HG02870 (cell line): ENCODE measurements around the gene DEAF1.
"Not testable (repeated sequence)": the region's sequence is repeated elsewhere in the genome, so short reads cannot be mapped to it uniquely, and the experiment has no call there.

Experiments used
- ATAC-seq: cut with Tn5 transposase; IDR thresholded peaks from one replicate; pipeline ENCODE4 v1.9.1; 2021; ENCODE audit warnings: mild to moderate bottlenecking, moderate library complexity; ENCODE audit not compliant: unreplicated experiment

Gene DEAF1, protein sequence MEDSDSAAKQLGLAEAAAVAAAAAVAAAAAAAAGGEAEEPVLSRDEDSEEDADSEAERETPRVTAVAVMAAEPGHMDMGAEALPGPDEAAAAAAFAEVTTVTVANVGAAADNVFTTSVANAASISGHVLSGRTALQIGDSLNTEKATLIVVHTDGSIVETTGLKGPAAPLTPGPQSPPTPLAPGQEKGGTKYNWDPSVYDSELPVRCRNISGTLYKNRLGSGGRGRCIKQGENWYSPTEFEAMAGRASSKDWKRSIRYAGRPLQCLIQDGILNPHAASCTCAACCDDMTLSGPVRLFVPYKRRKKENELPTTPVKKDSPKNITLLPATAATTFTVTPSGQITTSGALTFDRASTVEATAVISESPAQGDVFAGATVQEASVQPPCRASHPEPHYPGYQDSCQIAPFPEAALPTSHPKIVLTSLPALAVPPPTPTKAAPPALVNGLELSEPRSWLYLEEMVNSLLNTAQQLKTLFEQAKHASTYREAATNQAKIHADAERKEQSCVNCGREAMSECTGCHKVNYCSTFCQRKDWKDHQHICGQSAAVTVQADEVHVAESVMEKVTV

DNA sequence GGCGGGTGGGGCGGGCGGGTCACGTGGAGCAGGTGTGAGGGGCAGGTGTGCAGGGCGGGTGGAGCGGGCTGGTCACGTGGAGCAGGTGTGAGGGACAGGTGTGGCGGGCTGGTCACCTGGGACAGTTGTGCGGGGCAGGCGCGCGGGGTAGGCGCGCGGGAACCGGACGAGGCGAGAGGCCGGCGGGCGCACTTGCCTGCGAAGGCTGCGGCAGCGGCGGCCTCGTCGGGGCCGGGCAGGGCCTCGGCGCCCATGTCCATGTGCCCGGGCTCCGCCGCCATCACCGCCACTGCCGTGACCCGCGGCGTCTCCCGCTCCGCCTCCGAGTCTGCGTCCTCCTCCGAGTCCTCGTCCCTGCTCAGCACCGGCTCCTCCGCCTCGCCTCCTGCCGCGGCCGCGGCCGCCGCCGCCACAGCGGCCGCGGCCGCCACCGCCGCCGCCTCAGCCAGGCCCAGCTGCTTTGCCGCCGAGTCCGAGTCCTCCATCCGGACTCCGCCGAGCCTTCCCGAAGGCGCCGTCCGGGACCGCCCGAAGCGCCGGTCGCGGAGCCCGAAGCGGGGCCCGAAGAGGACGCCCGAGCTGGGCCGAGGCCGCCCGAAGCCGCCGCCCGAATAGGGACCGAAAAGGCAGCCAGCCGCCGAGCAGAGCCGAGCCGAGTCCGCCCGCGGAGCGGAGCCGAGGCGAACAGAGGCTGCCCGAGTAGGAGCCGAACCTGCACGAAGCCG is at the start of gene DEAF1:
TSS of gene DEAF1 (minus strand) at position 660 of the 725 bp plus-strand sequence. CDS start at position 485, 175 bp downstream.
- ATAC-seq: peak; percentile 77

DNA sequence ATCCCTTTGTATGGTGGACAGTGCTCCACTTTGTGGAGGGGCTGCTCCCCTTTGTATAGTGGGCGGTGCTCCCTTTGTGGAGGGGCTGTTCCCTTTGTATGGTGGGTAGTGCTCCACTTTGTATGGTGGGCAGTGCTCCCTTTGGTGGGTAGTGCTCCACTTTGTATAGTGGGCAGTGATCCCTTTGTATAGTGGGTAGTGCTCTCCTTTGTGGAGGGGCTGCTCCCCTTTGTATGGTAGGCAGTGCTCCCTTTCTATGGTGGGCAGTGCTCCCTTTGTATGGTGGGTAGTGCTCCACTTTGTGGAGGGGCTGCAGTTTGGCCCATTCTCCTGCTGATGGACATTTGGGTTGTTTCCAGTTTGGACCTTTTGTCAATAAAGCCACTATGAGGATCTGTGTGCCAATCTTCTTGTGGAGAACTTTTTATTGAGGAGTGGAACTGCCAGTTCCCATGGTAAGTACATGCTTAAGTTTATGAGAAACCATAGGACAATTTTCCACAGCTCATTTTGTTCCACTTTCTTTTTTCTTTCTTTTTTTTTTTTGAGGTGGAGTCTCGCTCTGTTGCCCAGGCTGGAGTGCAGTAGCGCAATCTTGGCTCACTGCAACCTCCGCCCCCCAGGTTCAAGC is 47.7 kb upstream of the DEAF1 start:
- no peak for ATAC-seq

DNA sequence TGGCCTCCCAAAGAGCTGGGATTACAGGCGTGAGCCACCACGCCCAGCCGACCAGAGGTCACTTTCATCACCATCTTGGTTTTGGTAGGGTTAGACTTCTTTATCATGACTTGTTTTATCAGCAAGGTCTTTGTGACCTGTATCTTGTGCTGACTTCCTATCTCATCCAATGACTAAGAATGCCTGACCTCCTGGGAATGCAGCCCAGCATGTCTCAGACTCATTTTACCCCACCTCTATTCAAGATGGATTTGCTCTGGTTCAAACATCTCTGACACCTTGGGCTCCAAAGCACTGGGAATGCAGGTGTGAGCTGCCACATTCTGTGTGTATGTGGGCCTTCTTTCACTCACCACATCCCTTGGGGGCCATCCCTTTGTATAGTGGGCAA is 47.1 kb upstream of the DEAF1 start:
- no peak for ATAC-seq

DNA sequence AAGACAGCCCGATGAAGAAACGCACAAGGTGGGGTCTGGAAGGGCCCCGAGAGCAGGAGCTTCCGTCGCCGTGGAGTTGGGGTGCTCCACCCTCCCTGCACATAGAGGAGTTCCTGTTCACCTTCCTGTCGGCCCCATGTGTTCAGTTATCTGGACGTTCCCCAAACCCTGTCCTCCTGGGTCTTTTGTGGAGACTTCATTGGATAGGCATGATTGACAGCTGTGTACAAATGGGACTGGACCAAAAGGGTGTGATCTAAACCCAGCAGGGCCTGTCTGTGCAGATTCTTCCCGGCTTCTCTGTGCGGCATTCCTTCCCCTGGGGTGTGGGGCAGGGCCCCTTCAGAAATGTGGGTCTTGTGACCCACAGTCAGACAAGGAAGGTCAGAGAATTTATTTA is 42.9 kb upstream of the DEAF1 start:
- not testable (repeated sequence) for ATAC-seq

DNA sequence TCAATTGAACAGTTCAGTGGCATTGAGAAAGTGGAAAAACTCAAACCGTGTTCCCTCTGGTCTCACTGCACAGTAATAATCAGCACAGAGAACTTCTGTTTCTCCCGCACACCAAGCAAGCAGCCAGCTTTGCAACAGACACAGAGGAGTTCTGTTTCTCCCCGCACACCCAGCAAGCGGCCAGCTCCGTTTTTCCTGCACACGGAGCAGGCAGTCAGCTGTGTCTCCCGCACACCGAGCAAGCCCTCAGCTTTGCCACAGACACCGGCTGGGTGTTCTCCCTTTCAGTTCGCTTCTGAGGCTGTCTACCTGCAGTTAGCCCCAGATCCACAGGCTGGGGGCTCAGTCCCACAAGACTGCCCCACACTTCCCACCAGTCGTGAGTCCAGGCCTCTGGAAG is 42.3 kb upstream of the DEAF1 start:
- no peak for ATAC-seq

DNA sequence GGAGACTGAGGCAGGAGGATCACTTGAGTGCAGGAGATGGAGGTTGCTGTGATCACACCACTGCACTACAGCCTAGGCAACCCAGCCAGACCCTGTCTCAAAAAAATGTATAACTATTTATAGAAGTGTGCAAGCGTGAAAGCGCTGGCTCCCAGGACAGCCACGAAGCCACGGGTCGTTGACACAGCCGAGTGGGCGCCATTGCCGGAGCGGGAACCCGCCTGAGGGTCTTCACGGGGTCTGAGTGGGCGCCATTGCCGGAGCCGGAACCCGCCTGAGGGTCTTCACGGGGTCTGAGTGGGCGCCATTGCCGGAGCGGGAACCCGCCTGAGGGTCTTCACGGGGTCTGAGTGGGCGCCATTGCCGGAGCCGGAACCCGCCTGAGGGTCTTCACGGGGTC is 39.5 kb upstream of the DEAF1 start:
- not testable (repeated sequence) for ATAC-seq

DNA sequence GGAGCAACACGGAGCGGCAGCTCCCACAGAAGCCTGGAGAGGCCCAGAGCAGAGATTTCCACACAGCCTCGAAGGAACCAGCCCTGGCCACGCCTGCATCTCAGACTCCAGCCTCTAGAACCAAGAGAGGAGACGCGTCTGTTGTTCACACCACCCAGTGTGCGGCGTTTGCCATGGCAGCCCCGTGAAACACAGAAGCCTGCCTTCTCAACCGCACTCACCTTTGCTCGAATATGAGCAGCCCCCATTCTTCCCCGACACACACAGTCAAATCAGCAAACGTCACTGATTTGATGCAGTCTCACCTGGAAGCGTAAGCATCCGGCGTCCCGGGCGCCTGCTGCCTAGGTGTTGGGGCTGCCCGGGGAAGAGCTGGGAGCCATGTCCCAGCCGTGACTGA is 38.0 kb upstream of the DEAF1 start:
- ATAC-seq: no peak

DNA sequence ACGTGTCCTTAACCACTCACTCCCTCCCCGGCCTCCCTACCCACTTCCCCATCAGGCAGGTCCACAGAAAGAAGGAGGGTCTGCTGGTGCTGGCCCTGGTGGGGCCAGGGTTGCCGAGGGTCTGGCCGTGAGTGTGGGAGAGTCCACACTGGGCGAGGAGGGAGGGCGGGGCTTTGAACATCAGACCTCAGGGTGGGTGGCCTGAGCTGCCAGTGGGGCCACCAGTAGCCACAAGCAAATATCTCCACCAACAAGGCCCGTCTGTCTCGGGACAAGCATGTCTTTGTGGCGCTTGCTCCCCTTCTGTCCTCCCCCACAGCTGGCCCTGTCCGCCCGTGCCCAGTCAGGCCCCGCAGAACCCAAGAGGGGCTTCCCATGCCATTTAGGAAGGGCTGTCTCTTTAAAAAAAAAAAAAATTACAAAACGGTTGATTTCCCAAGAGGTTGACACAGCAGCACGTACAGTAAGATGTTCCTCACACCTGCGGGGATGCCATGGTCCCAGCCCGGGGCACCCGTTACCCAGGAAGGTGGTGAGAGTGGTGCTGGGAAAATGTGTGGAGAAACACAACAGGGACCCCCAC is 34.6 kb upstream of the DEAF1 start:
- no peak for ATAC-seq

DNA sequence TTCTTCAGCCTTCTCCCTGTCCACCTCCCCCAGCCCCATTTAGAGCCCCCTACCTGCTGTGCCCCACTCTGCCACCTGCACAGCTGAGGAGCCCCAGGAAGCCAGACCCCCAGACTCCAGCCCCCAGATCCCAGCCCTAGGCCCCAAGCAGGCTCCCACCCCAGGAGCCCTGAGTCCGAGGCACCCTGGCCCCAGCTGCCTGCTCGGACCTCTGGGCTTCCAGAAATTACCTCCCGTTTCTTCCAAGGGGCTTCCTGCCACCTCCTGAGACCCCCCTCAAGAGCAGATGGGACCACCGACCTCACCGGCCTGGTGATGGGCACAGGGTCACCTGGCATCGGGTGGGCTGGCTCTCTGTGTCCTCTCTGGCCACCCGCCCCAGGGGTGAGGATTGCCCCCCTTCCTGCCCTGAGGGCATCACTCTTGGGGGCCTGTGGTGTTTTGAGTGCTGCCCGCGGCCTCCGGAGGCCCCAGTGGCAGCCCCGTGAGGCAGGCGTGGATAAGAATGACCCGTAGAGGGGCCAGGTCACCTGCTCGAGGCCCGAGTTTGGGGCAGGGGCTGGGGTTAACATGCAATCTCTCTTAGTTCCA is 34.0 kb upstream of the DEAF1 start:
- no peak for ATAC-seq

DNA sequence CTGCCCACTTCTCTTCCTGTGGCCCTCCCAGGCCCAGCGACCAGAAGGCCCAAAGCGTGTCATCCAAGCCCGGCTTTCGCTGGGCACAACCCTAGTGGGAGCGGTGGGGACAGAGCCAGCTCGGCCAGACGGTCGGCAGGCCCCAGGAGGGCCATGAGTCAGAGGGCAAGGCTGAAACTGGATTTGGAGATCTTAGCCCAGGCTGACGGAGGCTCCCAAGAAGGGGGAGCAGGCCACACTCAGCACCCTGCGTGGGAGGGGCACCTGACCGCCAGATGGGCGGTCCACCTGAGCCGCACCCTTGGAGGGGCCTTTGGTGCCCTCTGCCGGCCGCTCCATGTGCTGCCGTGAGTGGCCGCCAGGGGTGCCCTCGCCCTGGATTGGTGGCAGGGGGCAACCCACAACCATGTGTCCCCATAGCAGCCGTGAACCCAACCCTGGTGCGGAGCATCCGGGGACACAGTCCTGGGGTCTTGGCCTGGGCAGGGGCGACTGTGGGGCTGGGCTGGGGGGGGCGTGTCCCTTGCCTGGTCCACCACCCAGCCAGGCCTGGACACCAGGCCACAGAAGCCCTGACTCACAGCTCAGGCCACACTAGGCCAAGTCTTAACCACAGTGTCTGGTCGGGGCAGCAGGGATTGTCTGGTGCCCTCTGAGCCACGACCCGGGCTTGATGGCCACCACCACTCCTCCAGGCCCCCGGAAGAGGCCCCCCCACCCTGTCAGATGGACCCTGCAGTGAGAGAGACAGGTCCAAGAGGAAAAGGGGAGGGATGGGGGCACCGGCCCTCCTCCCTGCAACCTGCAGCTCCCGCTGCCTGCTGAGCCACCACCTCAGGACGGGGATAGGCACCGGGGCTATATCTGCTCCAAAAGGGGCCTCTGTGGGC is 33.1 kb upstream of the DEAF1 start:
- ATAC-seq: peak; percentile 58

DNA sequence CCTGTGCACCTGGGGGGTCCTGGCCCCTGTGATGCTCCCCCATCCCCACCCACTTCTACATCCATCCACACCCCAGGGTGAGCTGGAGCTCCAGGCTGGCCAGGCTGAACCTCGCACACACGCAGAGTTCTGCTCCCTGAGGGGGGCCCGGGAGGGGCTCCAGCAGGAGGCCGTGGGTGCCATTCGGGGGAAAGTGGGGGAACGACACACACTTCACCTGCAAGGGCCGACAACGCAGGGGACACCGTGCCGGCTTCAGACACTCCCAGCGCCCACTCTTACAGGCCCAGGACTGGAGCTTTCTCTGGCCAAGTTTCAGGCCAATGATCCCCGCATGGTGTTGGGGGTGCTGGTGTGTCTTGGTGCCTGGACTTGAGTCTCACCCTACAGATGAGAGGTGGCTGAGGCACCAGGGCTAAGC is 32.3 kb upstream of the DEAF1 start:
- no peak for ATAC-seq

DNA sequence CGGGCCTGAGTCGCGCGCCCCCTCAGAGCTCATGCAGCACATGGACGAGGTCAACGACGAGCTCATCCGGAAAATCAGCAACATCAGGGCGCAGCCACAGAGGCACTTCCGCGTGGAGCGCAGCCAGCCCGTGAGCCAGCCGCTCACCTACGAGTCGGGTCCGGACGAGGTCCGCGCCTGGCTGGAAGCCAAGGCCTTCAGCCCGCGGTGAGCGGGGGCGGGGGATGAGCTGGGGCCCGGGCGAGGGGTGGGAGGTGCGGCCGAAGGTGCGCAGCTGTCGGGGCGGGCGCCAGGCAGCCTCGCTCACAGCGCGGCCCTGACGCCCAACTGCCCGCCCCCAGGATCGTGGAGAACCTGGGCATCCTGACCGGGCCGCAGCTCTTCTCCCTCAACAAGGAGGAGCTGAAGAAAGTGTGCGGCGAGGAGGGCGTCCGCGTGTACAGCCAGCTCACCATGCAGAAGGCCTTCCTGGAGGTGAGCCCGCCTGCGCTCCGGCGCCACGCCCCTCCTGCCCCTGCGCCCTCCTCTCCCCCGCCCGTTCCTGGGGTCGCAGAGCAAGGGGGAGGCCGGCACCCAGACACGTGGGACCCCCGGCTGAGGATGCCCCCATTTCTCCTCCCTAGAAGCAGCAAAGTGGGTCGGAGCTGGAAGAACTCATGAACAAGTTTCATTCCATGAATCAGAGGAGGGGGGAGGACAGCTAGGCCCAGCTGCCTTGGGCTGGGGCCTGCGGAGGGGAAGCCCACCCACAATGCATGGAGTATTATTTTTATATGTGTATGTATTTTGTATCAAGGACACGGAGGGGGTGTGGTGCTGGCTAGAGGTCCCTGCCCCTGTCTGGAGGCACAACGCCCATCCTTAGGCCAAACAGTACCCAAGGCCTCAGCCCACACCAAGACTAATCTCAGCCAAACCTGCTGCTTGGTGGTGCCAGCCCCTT is 31.5 kb upstream of the DEAF1 start:
- no peak for ATAC-seq

DNA sequence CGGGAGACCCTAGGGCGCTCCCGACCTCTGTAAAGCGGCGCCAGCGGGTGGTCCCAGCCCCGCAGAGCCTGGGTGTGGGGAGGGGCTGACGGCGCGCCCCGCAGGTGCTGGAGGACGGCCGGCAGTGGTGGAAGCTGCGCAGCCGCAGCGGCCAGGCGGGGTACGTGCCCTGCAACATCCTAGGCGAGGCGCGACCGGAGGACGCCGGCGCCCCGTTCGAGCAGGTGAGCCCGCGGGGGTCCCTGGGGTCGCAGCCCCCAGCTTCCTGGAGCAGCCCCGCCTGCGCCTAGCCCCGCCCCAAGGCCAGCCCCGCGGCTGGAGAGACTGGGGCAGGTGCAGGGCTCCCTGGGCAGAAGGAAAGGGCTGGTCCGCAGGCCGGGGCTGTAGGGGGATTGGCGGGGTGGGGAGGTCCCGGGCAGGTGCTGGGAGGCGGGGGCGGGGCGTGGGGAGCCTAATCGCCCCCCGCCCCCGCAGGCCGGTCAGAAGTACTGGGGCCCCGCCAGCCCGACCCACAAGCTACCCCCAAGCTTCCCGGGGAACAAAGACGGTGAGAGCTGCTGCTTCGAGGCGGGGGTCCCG is 30.7 kb upstream of the DEAF1 start:
- no peak for ATAC-seq

DNA sequence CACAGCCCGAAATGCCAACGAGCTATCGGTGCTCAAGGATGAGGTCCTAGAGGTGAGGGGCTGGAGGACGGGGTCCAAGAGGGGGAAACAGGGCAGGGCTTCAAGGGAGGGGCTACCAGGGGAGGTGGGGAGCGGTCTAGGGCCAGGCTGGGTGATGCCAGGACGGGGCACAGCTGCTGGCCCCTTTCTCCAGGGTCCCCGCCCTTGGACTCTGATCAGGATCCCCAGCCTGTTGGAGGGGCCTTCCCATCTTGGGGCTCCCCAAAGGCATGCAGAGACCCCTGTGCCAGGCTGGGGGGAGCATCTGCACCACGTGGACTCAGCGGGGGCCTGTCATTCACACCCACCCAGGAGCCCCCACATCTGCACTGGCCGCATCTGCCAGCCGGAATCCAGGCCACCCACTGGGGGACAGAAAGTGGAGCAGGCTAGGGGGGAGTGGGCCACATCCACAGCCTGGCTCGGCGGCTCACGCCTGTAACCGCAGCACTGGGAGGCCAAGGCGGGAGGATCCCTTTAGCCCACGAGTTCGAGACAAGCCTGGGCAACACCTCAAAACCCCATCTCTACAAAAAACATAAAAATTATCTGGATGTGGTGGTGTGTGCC is 29.9 kb upstream of the DEAF1 start:
- ATAC-seq: no peak

DNA sequence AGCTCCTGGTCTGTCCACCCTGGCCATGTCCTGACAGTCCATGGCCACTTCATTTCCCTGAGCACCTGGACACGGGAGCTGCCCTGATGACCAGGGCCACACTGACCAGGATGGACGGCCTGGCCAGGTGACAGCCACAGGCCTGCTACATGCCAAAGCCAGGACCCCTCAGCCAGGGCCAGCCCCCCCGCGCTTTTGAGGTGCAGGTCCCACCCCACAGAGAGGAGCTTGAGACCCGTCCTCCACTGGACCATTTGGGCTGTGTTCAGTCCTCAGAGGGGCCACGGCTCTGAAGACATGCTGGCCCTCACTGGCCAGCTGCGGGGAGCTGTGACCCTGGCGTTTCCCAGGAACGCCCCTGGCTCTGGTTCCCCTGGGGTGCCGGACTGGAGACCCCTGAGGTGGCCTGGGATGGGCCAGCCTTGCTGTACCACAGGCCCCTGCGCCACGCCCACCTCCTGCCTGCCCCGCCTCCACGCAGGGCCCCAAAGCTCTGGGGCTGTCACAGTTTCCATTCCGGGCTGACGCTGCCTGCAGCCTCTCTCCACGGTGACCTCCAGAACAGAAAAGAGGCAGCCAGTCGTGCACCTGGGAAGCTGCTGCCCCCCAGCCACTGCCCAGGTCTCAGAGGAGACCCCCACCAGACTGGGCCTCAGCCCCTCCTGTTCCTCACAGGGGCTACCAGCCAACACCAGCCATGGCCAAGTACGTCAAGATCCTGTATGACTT is 29.2 kb upstream of the DEAF1 start:
- ATAC-seq: no peak

DNA sequence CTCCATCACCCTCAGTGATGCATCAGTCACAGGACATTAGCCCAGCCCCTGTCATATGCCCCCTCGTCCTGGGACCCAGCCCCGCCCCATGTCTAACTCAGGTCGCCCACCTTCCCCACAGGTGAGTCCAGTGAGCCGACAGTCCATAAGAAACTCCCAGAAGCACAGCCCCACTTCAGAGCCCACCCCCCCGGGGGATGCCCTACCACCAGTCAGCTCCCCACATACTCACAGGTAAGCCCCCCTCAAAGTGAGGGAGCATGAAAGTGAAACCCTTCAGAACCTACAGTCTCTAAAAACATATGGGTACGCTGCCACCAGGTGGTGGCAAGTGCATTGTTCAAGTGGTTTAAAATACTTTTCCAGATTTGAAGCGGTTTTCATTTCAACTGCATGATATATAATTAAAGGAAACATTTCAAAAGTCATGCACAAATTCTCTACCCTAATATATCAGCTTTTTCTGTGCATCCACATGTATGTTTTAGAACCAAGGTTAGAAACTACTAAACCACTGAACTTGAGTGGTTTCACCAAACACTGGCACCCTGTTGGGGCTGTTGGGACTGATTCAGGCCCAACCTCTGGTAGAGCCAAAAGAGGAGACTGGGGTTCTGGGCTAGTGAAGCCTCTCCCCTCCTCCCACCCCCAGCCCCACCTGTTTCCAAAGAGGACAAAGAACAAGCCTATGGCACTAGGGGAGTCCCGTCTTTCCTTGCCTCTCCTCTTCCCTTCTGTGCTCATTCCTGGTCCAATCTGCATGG is 28.3 kb upstream of the DEAF1 start:
- ATAC-seq: no peak
